Esophagus (tissue), 2 donors: ENCODE results near the gene HDAC9. TPM values are rescaled to one million over a fixed set of nuclear protein-coding genes. Genes with fewer than 3 reads are reported as not detected.

Source experiments
- H3K27ac ChIP-seq, 2 donors: one replicate each; pipeline ENCODE4 v1.5.1; 2013; ENCODE audit warnings: low read depth in 2 of 2, mild to moderate bottlenecking in 2 of 2, inconsistent platforms in 1 of 2, low read length in 1 of 2, moderate library complexity in 1 of 2
- H3K27me3 ChIP-seq, 2 donors: one replicate each; pipeline ENCODE4 v1.6.1; 2013; ENCODE audit warnings: low read length in 2 of 2, control low read depth in 1 of 2, mild to moderate bottlenecking in 1 of 2; ENCODE audit not compliant: insufficient read depth in 2 of 2, control insufficient read depth in 1 of 2
- H3K36me3 ChIP-seq, 2 donors: one replicate each; pipeline ENCODE4 v1.6.1; 2013; ENCODE audit warnings: low read length in 1 of 2; ENCODE audit not compliant: control insufficient read depth in 2 of 2, insufficient read depth in 2 of 2
- H3K4me1 ChIP-seq, 2 donors: one replicate each; pipeline ENCODE4 v1.6.1; 2013; ENCODE audit warnings: low read length in 1 of 2; ENCODE audit not compliant: control insufficient read depth in 2 of 2, insufficient read depth in 2 of 2
- H3K4me3 ChIP-seq, 2 donors: one replicate each; pipeline ENCODE4 v1.5.1; 2013; ENCODE audit warnings: low read length in 2 of 2, mild to moderate bottlenecking in 2 of 2, low read depth in 1 of 2, moderate library complexity in 1 of 2
- H3K9me3 ChIP-seq, 2 donors: one replicate each; pipeline ENCODE4 v1.6.1; 2013; ENCODE audit warnings: mild to moderate bottlenecking in 2 of 2, low read depth in 1 of 2, low read length in 1 of 2, moderate library complexity in 1 of 2; ENCODE audit not compliant: control insufficient read depth in 2 of 2, insufficient read depth in 1 of 2
- WGBS, 2 donors: extraction: QIAGEN DNeasy Blood & Tissue Kit; methylation state at CpG; one replicate each; pipeline ENCODE4 v1.1.7; 2013; 5-methylcytosine and 5-hydroxymethylcytosine counted together
- polyA plus RNA-seq, 2 donors: library from polyadenylated mRNA; stranded (reverse); fragments of 200-250 nt; gene quantifications; one replicate each; pipeline ENCODE4 v1.2.3, GENCODE V29; 2013
- donor health status: healthy with polysubstance abuse.
- donor health status: Bipolar disorder and iron deficiency.

The HDAC9 gene
- polyA plus RNA-seq, 2 donors, result 0.69 to 1.1 TPM

DNA sequence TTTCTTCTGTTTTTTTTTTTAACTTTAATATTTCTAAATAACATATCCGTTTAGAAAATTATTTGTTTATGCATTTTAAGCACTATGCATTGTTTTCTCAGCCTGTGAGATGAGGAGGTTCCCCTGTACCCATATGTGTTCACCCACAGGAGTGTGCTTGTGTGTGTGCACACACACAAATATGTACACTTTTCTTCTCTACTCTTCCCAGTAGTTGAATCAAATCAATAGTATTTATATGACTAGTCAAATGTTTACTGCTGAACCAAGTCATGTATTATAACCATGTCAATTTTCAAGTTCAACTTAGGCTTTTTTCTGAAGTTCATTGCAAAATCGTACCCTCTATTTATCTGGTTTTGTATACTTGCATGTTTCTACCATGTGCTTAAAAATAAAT, 37.3 kb downstream of the HDAC9 start:
- Histone ChIP-seq H3K27ac (no peak overlapping the region), H3K4me1 (no peaks in the 10 kb centered on the region), H3K36me3 (no peaks in the 10 kb centered on the region), H3K27me3 (no peaks in the 10 kb centered on the region), H3K4me3 (no peak overlapping the region), H3K9me3 (no peaks in the 10 kb centered on the region)
- 66 to 67% methylated on average over 2 of the region's 2 CpGs for WGBS, 2 donors

DNA sequence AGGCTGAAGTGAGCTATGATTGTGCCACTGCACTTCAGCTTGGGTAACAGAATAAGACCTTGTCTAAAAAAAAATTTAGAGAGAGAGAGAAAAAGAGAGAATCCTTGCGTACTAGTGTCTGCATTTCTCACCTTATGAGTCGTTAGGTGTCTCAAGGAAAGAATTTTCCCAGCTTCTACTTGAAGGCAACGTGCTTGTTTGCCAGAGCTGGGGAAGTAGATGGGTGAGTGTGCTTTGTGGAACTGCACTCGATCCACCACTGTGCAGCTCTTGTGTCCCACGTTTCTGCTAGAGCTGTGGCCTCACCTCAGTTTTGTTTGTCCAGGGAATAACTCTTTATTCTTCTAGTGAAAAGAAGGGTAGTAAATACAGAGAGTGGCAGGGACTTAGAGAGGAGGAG, 38.9 kb downstream of the HDAC9 start:
- WGBS, 2 donors, result 77 to 78% methylated on average over 5 of the region's 5 CpGs
- H3K27me3 ChIP-seq, result no peaks in the 10 kb centered on the region
- no peaks in the 10 kb centered on the region for H3K36me3 ChIP-seq
- H3K9me3 ChIP-seq, result no peaks in the 10 kb centered on the region
- H3K4me1 ChIP-seq, result no peaks in the 10 kb centered on the region
- no peak overlapping the region for H3K27ac ChIP-seq
- H3K4me3 ChIP-seq, result no peak overlapping the region

DNA sequence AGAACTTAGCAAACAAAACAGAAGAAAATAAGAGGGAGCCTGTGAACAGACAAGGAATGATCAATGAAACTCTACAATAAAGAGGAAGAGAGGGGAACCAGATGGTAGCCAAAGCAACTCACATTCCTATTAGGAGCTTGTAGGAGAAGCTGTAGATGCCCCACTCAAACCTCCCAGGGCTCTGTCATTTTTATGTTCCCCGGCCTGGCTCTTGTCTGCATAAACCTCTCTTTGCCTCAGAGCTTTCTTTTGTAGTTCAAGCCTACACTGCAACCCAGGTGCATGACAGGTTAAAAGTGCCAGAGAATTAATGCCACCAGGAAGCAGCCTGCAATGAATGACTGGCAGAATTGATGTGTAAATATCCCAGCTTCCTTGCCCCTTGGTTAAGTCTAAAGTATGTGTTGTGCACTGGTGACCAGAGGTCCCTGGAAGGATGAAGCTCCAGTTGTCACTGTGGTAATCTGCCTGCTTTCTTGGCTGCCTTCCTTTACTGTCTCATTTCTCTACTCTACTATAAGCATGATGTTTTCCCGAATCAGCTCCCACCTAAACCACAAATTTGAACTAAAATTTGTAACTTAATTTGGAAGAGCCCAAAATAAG, 40.4 kb downstream of the HDAC9 start:
- Histone ChIP-seq H3K36me3 (no peaks in the 10 kb centered on the region), H3K4me3 (no peak overlapping the region), H3K4me1 (no peaks in the 10 kb centered on the region), H3K27ac (no peak overlapping the region), H3K27me3 (no peaks in the 10 kb centered on the region), H3K9me3 (no peaks in the 10 kb centered on the region)
- WGBS, 2 donors, result 75 to 77% methylated on average over 2 of the region's 2 CpGs

DNA sequence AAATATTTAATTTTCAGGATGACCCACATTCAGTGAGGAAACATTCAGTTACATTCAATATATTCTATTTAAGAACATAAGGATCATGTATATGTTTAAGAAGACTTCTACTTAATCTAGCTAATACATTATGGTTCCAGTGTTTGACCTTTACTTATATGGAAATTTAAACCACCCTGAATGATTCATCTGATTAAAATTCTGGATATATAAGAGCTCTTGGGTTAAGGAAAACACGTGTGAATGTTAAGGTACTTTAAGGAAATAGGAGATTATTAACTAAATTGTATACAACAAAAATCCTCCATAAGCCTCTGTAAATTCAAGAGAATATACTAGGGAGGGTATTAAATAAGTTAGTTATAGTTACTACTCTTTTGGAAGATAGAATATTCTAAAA, 40.9 kb downstream of the HDAC9 start:
- Histone ChIP-seq H3K27me3 (no peaks in the 10 kb centered on the region), H3K36me3 (no peaks in the 10 kb centered on the region), H3K27ac (no peak overlapping the region), H3K4me1 (no peaks in the 10 kb centered on the region), H3K9me3 (no peaks in the 10 kb centered on the region), H3K4me3 (no peak overlapping the region)
- WGBS, 2 donors, result 50 to 53% methylated on average over 1 of the region's 1 CpG

DNA sequence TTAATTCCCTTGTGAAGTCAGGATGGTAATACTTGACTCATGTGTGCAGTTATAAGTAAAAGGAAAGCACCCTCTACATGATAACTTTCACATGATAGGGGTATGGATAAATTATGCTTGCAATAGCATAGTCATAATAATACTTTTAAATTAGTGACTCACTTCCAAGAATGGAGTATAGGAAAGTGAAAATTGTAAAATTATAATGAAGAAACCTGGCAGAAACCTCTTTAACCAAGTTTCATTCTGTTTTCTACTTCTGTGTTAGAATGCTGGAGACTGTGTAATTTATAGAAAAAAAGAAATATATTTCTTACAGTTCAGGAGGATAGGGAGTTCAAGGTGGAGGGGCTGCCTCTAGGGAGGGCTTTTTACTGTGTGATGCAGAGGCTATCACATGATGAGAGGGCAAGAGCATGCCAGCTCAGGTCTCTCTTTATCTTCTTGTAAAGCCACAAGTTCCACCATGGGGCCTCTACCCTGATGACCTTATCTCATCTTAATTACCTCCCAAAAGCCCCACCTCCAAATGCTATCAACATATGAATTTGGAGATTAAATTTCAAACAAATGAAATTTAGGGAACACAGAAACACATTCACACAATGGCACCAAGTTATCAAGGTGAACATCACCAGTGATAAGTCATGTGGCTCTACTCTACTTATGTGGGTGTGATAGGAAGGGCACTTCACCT, 43.2 kb downstream of the HDAC9 start:
- Histone ChIP-seq H3K27ac (no peak overlapping the region), H3K4me3 (no peak overlapping the region), H3K9me3 (no peaks in the 10 kb centered on the region), H3K27me3 (no peaks in the 10 kb centered on the region), H3K4me1 (no peaks in the 10 kb centered on the region), H3K36me3 (no peaks in the 10 kb centered on the region)

DNA sequence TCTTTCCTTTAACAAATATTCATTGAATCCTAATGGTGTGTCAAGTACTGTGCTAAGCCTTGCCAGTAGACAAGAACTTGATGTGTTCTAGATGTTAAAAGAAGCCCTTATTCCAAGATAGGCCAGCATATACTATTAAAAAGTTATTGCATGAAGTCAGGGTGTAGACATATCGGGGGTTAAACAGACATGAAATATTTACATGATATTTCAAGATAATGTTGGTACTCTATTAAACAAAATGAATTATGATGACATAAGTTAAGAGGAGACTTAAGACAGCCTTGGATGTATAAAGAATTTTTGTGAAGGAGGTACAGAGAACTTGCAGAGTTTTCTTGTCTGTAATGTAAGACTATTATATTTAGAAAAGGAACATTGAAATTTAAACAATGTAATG, 44.8 kb downstream of the HDAC9 start:
- H3K9me3 ChIP-seq, result no peaks in the 10 kb centered on the region
- no peak overlapping the region for H3K27ac ChIP-seq
- no peaks in the 10 kb centered on the region for H3K27me3 ChIP-seq
- no peaks in the 10 kb centered on the region for H3K36me3 ChIP-seq
- H3K4me1 ChIP-seq, result no peaks in the 10 kb centered on the region
- WGBS, 2 donors, result 76 to 80% methylated on average over 1 of the region's 1 CpG
- no peak overlapping the region for H3K4me3 ChIP-seq

DNA sequence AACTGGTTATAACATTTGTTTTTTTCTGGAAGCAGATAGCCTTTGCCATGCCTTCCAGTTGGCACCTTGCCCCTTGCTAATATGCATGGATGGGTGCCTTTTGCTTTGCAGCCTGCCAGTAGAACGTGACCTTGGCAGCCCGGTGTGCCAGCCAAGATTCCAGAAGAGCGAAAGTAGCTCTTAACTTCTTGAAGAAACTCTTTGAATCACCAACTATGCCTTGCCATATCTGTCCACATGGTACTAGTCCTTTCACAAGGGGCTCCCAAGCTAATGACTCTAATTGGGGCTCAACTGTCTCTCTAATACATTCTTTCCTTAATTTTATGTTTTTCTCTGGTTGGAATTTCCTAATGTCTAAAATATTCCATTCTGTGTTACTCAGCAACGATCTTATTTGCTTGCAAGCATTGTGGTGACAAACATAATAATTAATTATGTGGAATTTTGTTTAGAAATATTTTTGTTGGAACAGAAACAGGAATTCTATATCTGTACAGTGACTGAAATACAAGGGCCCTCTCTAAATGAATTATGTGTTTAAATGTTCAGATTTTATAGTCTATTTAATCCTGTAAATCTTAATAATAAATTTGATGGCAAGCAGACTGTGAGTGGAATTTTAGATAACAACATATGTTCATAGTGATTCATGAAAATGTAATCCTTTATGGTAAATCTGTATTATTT, 45.8 kb downstream of the HDAC9 start:
- no peak overlapping the region for H3K4me3 ChIP-seq

DNA sequence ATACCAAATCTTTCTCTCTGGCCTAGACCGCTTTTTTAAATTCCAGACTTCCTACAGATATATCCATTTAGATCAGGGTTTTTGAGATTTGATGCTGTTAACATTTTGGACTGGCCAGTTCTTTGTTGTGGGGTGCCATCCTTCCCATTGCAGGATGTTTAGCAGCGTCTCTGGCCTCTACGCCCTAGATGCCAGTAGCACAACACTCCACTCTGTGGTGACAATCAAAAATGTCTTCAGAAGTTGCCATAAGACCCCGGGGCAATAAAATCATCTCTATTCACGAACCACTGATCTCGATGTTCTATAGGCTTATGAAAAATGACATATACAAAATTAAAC, 46.3 kb downstream of the HDAC9 start:
- Histone ChIP-seq H3K4me3 (no peak overlapping the region), H3K27ac (no peak overlapping the region), H3K4me1 (no peaks in the 10 kb centered on the region), H3K9me3 (no peaks in the 10 kb centered on the region), H3K27me3 (no peaks in the 10 kb centered on the region), H3K36me3 (no peaks in the 10 kb centered on the region)
- WGBS, 2 donors, result 79 to 85% methylated on average over 6 of the region's 6 CpGs

More for the DNA sequence above, 45.8 kb downstream of the HDAC9 start:
- Histone ChIP-seq H3K9me3 (no peaks in the 10 kb centered on the region), H3K36me3 (no peaks in the 10 kb centered on the region), H3K27ac (no peak overlapping the region), H3K4me1 (no peaks in the 10 kb centered on the region), H3K27me3 (no peaks in the 10 kb centered on the region)
- 17 to 31% methylated on average over 4 of the region's 4 CpGs for WGBS, 2 donors

DNA sequence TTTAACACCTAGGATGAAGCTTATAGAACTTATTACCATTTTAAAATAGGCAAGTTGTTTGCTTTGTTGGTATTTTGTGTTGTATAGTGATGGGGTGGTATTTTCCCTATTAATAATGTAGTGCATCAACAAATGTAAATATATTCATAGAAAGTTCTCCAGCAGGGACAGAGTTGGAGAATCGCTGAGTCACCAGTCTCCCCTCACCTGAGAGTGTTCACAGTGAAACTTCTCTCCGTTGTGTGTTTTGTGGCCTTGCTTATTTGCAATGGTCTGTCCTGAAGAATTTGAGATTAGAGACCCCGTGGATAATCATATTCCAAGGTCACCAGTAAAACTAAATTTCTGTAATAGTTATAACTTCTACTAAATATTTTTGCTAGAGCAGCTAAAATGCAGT, 51.0 kb downstream of the HDAC9 start:
- no peak overlapping the region for H3K27ac ChIP-seq
- no peaks in the 10 kb centered on the region for H3K9me3 ChIP-seq
- 81 to 90% methylated on average over 3 of the region's 3 CpGs for WGBS, 2 donors
- H3K36me3 ChIP-seq, result no peaks in the 10 kb centered on the region
- H3K4me3 ChIP-seq, result no peak overlapping the region
- H3K27me3 ChIP-seq, result no peaks in the 10 kb centered on the region
- no peaks in the 10 kb centered on the region for H3K4me1 ChIP-seq
